SH-SY5Y (cell line): ENCODE measurements around the gene RBM18.

ENCODE experiments used
- GATA2 ChIP-seq: IDR thresholded peaks from 2 replicates; pipeline ENCODE4 v1.6.1; 2011; ENCODE audit warnings: mild to moderate bottlenecking, low read depth, low read length
- GATA3 ChIP-seq: IDR thresholded peaks from 2 replicates; pipeline ENCODE4 v1.6.1; 2011; ENCODE audit warnings: low read depth, mild to moderate bottlenecking, low read length, moderate library complexity

GRCh38 chr9:122201641-122202040 lies 63.0 kb downstream of the RBM18 start:
- TF ChIP-seq GATA2 (no peak), GATA3 (no peak)
